ENCODE data around the gene POLR2I.

- TF ChIP-seq CTCF (conservative IDR thresholded peaks at IDR 0.05) = no peak
- TF ChIP-seq ZFX (IDR thresholded peaks at IDR 0.05) = no peak
Measured at GRCh38 chr19:36067681-36068080, 47.0 kb downstream of the POLR2I start.
